IMR-90 (cell line): ENCODE data around the gene ASB6. TPM values are rescaled to one million over a fixed set of nuclear protein-coding genes. Genes with fewer than 3 reads are reported as not detected.

Experiments used
- MXI1 ChIP-seq: IDR thresholded peaks from 2 replicates; pipeline ENCODE4 v1.6.1; 2012; ENCODE audit warnings: low read depth, mild to moderate bottlenecking, low read length, moderate library complexity, borderline replicate concordance
- SMC3 ChIP-seq: fragments of 150-350 bp; IDR thresholded peaks from 2 replicates; pipeline ENCODE4 v1.6.1; 2016; ENCODE audit warnings: low read depth, mild to moderate bottlenecking, antibody characterized with exemption, low read length, moderate library complexity
- polyA plus RNA-seq, 3 experiments: library from polyadenylated mRNA; depleted of rRNA; stranded (reverse); fragments of >200 nt; gene quantifications; 2 replicates each; pipeline ENCODE4 v1.2.3, GENCODE V29; 2012; ENCODE audit warnings: low replicate concordance in 1 of 3
- total RNA-seq: library from RNA; depleted of rRNA; stranded (reverse); fragments of >200 nt; gene quantifications from 2 replicates; pipeline ENCODE4 v1.2.3, GENCODE V29; 2012
- TF ChIP-seq, protein P1 (sequence below): fragments of 150-350 bp; IDR thresholded peaks from 2 replicates; pipeline ENCODE4 v1.6.1; 2016; ENCODE audit warnings: low read depth, mild to moderate bottlenecking, low read length, moderate library complexity, borderline replicate concordance

The ASB6 gene
- total and polyA plus RNA-seq, 2 of the 4 experiments (the other 2 are of a cell fraction), result 9.7 to 28.9 TPM

DNA sequence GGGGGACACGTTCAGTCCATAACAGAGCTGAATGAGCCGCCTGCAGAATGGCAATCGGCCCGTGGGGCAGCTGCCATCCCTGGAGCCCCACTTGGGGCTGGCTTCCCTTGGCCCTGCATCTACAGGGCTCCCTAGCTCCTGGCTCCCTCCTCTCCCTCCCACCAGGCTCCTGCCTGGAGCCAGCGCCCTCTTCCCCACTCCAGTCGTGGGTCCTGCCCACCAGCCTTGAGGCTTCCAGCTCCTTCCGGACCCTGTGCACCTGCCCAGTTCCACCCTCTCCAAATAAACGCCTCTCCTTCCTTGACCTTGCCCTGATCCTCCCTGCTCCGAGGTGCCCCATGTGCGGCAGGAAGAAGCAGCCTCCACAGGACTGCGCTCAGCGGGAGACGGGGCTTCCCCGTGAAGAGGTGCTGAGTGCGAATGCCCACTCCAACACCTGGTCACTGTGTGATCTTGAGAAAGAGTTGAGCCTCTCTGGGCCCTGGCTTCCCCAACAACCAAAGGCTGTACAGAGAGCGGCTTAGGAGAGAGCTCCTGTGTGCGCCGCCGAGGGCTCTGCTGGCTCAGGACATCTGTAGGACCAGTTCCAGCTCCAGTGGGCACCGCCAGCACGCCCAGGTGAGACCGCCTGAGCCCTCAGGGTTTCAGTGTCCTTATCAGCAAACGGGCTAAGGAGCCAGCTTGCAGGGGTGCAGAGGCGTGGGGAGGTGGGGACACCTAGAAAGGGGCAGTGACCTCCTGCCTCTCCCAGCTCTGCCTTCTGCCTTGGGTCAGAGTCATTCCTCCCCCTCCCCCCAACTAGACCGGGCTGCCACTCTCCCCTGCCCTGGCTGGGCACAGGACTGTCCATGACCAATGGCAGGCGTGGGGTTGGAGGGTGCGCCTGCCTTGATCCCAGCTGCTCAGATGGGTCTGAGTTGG is 33.1 kb downstream of the ASB6 start (continued):
- TF ChIP-seq, protein P1, sequence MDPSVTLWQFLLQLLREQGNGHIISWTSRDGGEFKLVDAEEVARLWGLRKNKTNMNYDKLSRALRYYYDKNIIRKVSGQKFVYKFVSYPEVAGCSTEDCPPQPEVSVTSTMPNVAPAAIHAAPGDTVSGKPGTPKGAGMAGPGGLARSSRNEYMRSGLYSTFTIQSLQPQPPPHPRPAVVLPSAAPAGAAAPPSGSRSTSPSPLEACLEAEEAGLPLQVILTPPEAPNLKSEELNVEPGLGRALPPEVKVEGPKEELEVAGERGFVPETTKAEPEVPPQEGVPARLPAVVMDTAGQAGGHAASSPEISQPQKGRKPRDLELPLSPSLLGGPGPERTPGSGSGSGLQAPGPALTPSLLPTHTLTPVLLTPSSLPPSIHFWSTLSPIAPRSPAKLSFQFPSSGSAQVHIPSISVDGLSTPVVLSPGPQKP, result no peak
- TF ChIP-seq MXI1, result no peak
- no peak for TF ChIP-seq SMC3
